ENCODE results near the gene PDIA5.

The PDIA5 gene

DNA sequence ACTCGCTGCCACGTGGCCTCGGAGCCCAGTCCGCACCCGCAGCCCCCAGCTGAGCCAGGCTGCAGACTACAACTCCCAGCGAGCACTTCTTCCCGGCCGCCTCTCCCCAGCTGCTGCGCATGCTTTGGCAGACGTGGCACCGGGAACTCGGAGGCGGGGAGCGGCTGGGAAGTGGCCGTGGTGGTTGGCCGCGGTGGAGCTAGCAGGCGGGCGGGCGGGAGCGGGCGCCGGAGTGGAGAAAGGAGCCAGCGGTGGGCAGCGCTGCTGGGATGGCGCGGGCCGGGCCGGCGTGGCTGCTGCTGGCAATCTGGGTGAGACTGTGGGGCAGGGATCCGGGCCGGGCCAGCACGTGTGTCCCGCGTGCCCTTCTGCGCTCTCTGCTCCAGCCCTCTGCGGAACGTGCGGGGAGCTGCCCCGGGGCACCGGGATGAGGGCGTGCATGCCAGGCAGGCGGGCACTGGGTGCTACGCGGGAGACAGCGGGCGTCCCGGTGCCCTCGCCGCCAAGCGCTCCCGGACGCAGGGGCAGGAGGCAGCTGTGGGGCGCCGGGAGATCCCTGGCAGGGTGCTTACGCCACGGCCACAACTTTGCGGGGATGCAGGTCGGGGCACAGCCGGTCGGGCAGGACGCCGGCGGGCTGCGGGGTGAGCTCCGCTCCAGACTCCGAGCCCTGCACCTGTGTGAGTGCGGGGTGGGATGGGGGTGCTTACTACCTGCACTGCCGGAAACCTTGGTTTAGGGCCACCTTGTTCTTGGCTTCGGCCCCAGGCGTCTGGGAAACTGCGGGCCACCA lies at the start of gene PDIA5:
Gene PDIA5 (plus strand): TSS at position 130 of the 793 bp plus-strand sequence. CDS start 140 bp downstream, at position 270.
- TF ChIP-seq, protein P1, sequence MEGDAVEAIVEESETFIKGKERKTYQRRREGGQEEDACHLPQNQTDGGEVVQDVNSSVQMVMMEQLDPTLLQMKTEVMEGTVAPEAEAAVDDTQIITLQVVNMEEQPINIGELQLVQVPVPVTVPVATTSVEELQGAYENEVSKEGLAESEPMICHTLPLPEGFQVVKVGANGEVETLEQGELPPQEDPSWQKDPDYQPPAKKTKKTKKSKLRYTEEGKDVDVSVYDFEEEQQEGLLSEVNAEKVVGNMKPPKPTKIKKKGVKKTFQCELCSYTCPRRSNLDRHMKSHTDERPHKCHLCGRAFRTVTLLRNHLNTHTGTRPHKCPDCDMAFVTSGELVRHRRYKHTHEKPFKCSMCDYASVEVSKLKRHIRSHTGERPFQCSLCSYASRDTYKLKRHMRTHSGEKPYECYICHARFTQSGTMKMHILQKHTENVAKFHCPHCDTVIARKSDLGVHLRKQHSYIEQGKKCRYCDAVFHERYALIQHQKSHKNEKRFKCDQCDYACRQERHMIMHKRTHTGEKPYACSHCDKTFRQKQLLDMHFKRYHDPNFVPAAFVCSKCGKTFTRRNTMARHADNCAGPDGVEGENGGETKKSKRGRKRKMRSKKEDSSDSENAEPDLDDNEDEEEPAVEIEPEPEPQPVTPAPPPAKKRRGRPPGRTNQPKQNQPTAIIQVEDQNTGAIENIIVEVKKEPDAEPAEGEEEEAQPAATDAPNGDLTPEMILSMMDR (IDR thresholded peaks at IDR 0.05; ENCODE audit: low read depth, low read length) = no peak
- peak within 1 kb of the TSS; percentile 84 for H3K4me3 ChIP-seq (ENCODE audit: low read depth, low read length)

DNA sequence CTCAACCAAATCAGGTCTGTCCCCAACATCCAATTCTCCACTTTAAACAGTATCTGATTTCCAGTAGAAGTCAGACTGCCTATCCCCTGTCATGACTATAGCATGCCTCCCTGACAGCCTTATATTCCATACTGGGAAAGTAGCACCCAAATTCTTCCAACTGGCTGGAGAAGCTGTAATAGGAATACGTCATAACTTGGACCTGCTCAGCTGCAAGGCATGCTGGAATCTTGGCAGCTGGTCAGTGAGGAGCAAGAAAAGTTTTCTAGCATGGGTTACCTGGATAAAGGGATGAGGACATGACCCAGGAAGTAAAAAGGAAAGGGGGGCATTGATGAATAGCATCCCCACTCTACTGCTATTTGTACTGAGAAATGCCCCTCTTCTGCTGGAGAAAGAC lies 48.1 kb upstream of the PDIA5 start:
- H3K4me3 ChIP-seq (ENCODE audit: low read depth, low read length) = no peak overlapping the region
- TF ChIP-seq, protein P1 (IDR thresholded peaks at IDR 0.05; ENCODE audit: low read depth, low read length) = no peak

DNA sequence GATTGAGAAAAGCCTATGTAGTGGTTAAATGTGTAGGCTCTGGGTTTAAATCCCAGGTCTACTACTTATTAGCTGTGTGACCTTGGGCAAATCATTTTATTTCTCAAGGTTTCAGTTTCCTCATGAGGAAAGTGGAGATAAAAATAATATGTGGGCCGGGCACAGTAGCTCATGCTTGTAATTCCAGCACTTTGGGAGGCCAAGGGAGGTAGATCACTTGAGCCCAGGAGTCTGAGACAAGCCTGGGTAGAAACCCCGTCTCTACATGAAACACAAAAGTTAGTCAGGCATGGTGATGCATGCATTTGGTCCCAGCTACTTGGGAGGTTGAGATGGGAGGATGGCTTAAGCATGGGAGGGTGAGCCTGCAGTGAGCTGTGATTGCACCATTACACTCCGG lies 47.7 kb upstream of the PDIA5 start:
- TF ChIP-seq, protein P1 (IDR thresholded peaks at IDR 0.05; ENCODE audit: low read depth, low read length) = no peak

DNA sequence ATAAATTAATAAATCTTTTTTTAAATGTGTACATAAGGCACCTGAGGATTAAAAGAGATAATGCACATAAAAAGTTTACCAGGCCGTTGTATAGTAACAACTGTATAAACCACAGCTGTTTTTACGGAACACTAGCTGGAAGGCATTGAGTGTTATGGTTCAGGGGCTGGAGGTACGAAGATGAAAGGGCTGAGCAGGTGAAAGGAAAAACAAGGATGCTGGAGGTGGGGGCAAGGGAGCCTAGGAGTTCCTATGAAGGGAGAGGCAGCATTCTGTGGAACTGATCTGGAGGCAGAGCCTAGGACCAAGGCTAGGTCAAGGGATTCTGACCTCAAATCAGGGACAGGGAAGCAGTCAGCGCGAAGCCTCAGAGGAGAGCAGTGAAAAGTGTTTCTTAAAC lies 47.2 kb upstream of the PDIA5 start:
- H3K4me3 ChIP-seq (ENCODE audit: low read depth, low read length) = no peak overlapping the region
- TF ChIP-seq, protein P1 (IDR thresholded peaks at IDR 0.05; ENCODE audit: low read depth, low read length) = no peak

More for the DNA sequence above, 47.7 kb upstream of the PDIA5 start:
- H3K4me3 ChIP-seq (ENCODE audit: low read depth, low read length) = no peak overlapping the region

DNA sequence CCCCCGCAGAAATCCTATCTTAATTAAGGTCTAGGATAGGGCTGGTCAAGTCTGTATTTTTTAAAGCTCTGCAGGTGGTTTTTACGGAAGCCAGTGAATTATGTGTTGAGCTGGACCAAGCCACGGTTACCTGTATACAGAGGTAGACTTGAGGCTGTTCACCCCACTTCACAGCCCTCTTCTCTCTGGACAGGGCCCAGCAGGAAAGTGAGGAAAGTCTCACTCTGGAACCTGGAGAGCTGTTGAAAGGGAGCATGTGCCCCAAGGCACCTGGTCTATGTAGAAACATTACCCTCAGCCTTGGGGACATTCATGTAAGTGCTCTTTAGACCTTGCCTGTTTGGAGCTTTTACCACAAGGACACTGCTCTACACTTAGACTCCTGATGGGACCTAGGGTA lies 46.1 kb upstream of the PDIA5 start:
- TF ChIP-seq, protein P1 (IDR thresholded peaks at IDR 0.05; ENCODE audit: low read depth, low read length) = no peak
- no peak overlapping the region for H3K4me3 ChIP-seq (ENCODE audit: low read depth, low read length)

DNA sequence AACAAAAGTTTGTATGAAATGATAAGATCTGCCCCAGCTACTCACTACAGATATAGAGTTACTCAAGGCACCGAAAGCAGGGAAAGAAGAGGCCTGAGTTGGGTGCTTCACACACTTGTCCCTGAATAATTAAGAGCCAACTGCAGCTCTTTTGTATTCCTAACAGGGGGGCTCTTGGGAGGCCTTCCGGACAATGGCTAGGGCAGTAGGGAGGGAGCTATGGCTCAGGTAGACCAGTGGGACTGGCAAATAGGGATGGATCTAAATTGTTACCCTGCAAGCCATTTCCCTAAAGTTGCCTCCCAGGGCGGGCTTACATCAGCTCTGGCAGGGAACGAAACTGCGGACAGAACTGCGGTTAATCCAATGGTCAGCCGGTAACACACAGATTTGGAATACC lies 45.4 kb upstream of the PDIA5 start:
- TF ChIP-seq, protein P1 (IDR thresholded peaks at IDR 0.05; ENCODE audit: low read depth, low read length) = no peak
- H3K4me3 ChIP-seq (ENCODE audit: low read depth, low read length) = no peak overlapping the region

DNA sequence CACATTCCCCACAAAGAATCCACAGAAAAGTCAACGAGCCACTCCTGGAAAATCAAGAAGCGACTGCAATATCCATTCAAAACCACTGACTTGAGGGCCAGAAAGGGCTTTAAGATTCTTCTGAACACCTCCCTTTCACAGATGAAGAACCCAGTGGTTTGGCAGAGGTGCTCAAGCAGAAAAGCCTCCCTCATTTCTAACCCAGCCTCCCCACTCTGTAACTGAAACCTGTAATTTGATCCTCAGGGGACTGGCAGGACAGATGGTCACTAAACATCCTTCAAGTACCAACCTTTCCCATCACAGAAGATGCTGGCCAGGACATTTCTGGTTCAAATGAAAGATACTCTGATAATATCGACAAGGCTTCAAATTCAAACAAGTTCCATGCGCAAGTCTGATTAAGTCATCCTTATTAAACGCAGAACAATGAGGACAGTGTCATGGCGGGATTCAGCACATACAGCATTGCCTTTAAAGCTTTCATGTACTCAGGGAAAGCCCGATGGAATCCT lies 44.8 kb upstream of the PDIA5 start:
- no peak overlapping the region for H3K4me3 ChIP-seq (ENCODE audit: low read depth, low read length)

More for the DNA sequence above, 44.8 kb upstream of the PDIA5 start:
- TF ChIP-seq, protein P1 (IDR thresholded peaks at IDR 0.05; ENCODE audit: low read depth, low read length) = no peak
